Endodermal cell (in vitro differentiated cells): ENCODE data around the gene TRIM10. TPM values are rescaled to one million over a fixed set of nuclear protein-coding genes. Genes with fewer than 3 reads are reported as not detected.
"Not testable (repeated sequence)": the region's sequence is repeated elsewhere in the genome, so short reads cannot be mapped to it uniquely, and the experiment has no call there.

Source experiments
- DNase-seq: peaks from one replicate; pipeline ENCODE4 v3.0.0-alpha.2; 2017
- H3K27ac ChIP-seq: 2 replicates; pipeline ENCODE4 v1.5.1; 2013; ENCODE audit warnings: mild to moderate bottlenecking, low read depth, low read length, moderate library complexity
- H3K27me3 ChIP-seq: 2 replicates; pipeline ENCODE4 v1.6.1; 2013; ENCODE audit warnings: mild to moderate bottlenecking, low read length, moderate library complexity; ENCODE audit not compliant: insufficient read depth, control insufficient read depth, poor library complexity, severe bottlenecking
- H3K36me3 ChIP-seq: 2 replicates; pipeline ENCODE4 v1.7.0; 2013; ENCODE audit warnings: mild to moderate bottlenecking, low read length, moderate library complexity; ENCODE audit not compliant: control insufficient read depth, insufficient read depth
- H3K4me1 ChIP-seq: one replicate; pipeline ENCODE4 v1.7.0; 2013; ENCODE audit warnings: low read length; ENCODE audit not compliant: control insufficient read depth, insufficient read depth
- H3K4me3 ChIP-seq: 2 replicates; pipeline ENCODE4 v1.5.1; 2013; ENCODE audit warnings: mild to moderate bottlenecking, low read length, moderate library complexity
- H3K9ac ChIP-seq: 2 replicates; pipeline ENCODE4 v1.6.1; 2013; ENCODE audit warnings: mild to moderate bottlenecking, low read length, moderate library complexity; ENCODE audit not compliant: poor library complexity, severe bottlenecking; ENCODE audit errors: extremely low read depth
- H3K9me3 ChIP-seq: 2 replicates; pipeline ENCODE4 v1.6.1; 2013; ENCODE audit warnings: mild to moderate bottlenecking, low read length, moderate library complexity; ENCODE audit not compliant: control insufficient read depth
- H3K27ac Mint-ChIP-seq: 2 replicates; pipeline ENCODE4 v1.8.0; 2020; ENCODE audit warnings: mixed read lengths
- H3K27me3 Mint-ChIP-seq: 2 replicates; pipeline ENCODE4 v1.8.0; 2021; ENCODE audit warnings: mild to moderate bottlenecking, mixed read lengths; ENCODE audit not compliant: insufficient read depth
- H3K36me3 Mint-ChIP-seq: 2 replicates; pipeline ENCODE4 v1.8.0; 2020; ENCODE audit warnings: low read depth, mixed read lengths
- H3K4me1 Mint-ChIP-seq: 2 replicates; pipeline ENCODE4 v1.8.0; 2020; ENCODE audit warnings: mixed read lengths
- H3K4me3 Mint-ChIP-seq: 2 replicates; pipeline ENCODE4 v1.8.0; 2020; ENCODE audit warnings: mild to moderate bottlenecking, moderate library complexity, mixed read lengths
- H3K9me3 Mint-ChIP-seq: 2 replicates; pipeline ENCODE4 v1.8.0; 2020; ENCODE audit warnings: mild to moderate bottlenecking, mixed read lengths
- CTCF ChIP-seq: fragments of 200-600 bp; sonication (generic); conservative IDR thresholded peaks from 2 replicates; pipeline ENCODE4 v1.5.0; 2021; ENCODE audit warnings: antibody characterized with exemption, mild to moderate bottlenecking
- WGBS, 2 experiments: methylation state at CpG; one replicate each; pipeline versions ENCODE4 v1.1.5 to v1.1.7; 2013; ENCODE audit warnings: missing lambda C conversion rate in 2 of 2, mixed read lengths in 1 of 2; ENCODE audit not compliant: insufficient coverage in 1 of 2, insufficient read length in 1 of 2; 5-methylcytosine and 5-hydroxymethylcytosine counted together
- total RNA-seq, 2 donors: library from RNA; stranded (reverse); fragmentation: NEBNext Ultra II Directional in 1 of 2; extraction: Animal tissue kit (Norgen Biotek cat#: 25700) in 1 of 2; gene quantifications; 2 replicates in 1 of 2; 3 replicates in 1 of 2; pipeline ENCODE4 v1.2.1, GENCODE V29; 2021

The TRIM10 gene
- total RNA-seq, 2 donors from 2014 or later: not detected

DNA sequence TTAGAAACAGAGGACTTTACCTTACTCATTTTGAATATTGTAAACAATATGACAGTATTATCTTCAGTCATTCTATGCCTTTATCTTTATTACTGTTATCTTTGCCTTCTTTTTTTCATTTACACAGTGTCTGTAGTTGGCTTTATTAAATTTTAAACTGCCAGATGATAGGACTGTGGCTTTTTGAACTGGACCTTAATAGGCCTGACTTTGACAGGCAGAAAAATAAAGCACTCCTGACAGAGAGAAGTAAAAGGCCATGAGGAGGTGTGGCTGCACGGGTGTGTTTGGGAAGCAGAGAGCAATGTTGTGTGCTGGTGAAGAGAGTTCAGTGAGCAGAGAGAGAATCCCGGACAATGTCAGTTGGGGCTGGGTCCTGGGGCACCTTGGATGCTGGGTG is 17.2 kb downstream of the TRIM10 start:
- H3K9ac ChIP-seq: no peak overlapping the region
- H3K36me3 Mint-ChIP-seq: no peaks in the 10 kb centered on the region
- H3K27ac Mint-ChIP-seq: no peak overlapping the region
- peaks cover 2% of the 10 kb centered on the region for H3K4me1 Mint-ChIP-seq
- no peaks in the 10 kb centered on the region for H3K9me3 Mint-ChIP-seq
- no peak overlapping the region for H3K4me3 ChIP-seq
- peaks cover 54% of the 10 kb centered on the region for H3K27me3 Mint-ChIP-seq
- no peak overlapping the region for H3K4me3 Mint-ChIP-seq
- H3K27ac ChIP-seq: no peak overlapping the region
- H3K4me1 ChIP-seq: no peaks in the 10 kb centered on the region
- no peak for DNase-seq
- no peaks in the 10 kb centered on the region for H3K9me3 ChIP-seq
- no peaks in the 10 kb centered on the region for H3K36me3 ChIP-seq
- H3K27me3 ChIP-seq: peaks cover 21% of the 10 kb centered on the region
- 78 to 85% methylated on average over 2 of the region's 2 CpGs for WGBS, 2 experiments
- no peak for TF ChIP-seq CTCF

- Histone ChIP-seq H3K36me3 (no peaks in the 10 kb centered on the region), H3K9ac (no peak overlapping the region), H3K4me1 (no peaks in the 10 kb centered on the region), H3K9me3 (no peaks in the 10 kb centered on the region), H3K27me3 (peaks cover 31% of the 10 kb centered on the region), H3K27ac (no peak overlapping the region), H3K4me3 (no peak overlapping the region)
- no peak overlapping the region for H3K4me3 Mint-ChIP-seq
- H3K9me3 Mint-ChIP-seq: no peaks in the 10 kb centered on the region
- no peak for DNase-seq
- TF ChIP-seq CTCF: no peak
- peaks cover 2% of the 10 kb centered on the region for H3K4me1 Mint-ChIP-seq
- 83% methylated on average over 1 to 3 of the region's 3 CpGs for WGBS, 2 experiments
- H3K27me3 Mint-ChIP-seq: peaks cover 52% of the 10 kb centered on the region
- no peak overlapping the region for H3K27ac Mint-ChIP-seq
- H3K36me3 Mint-ChIP-seq: no peaks in the 10 kb centered on the region
Measured at GRCh38 chr6:30142665-30143064, 18.3 kb downstream of the TRIM10 start.

- H3K36me3 ChIP-seq, H3K4me3 ChIP-seq, H3K9me3 Mint-ChIP-seq, H3K27ac Mint-ChIP-seq, H3K4me1 Mint-ChIP-seq, H3K9ac ChIP-seq, DNase-seq, H3K9me3 ChIP-seq, H3K4me3 Mint-ChIP-seq, H3K27ac ChIP-seq, H3K36me3 Mint-ChIP-seq, H3K4me1 ChIP-seq: not testable (repeated sequence)
- H3K27me3 ChIP-seq: peaks cover 35% of the 10 kb centered on the region
- 81 to 100% methylated on average over 1 to 8 of the region's 8 CpGs for WGBS, 2 experiments
- peaks cover 63% of the 10 kb centered on the region for H3K27me3 Mint-ChIP-seq
Measured at GRCh38 chr6:30140240-30140639, 20.8 kb downstream of the TRIM10 start.

- no peak for TF ChIP-seq CTCF
- Mint-ChIP-seq H3K27me3 (peaks cover 69% of the 10 kb centered on the region), H3K4me3 (no peak overlapping the region), H3K4me1 (no peaks in the 10 kb centered on the region), H3K36me3 (no peaks in the 10 kb centered on the region), H3K9me3 (no peaks in the 10 kb centered on the region), H3K27ac (no peak overlapping the region)
- H3K36me3 ChIP-seq: no peaks in the 10 kb centered on the region
- WGBS, 2 experiments: 85 to 89% methylated on average over 8 to 11 of the region's 11 CpGs
- H3K4me3 ChIP-seq: no peak overlapping the region
- no peaks in the 10 kb centered on the region for H3K4me1 ChIP-seq
- H3K9ac ChIP-seq: no peak overlapping the region
- H3K27me3 ChIP-seq: peaks cover 53% of the 10 kb centered on the region
- DNase-seq: no peak
- no peaks in the 10 kb centered on the region for H3K9me3 ChIP-seq
- H3K27ac ChIP-seq: no peak overlapping the region
Measured at GRCh38 chr6:30136570-30137286, 24.3 kb downstream of the TRIM10 start.
